ENCODE data around the gene GPR78. TPM values are rescaled to one million over a fixed set of nuclear protein-coding genes. Genes with fewer than 3 reads are reported as not detected.

GPR78 gene
- polyA plus RNA-seq, 1 donor (not counting 4 experiments of a cell fraction or from before 2014, with no cell fraction given), result not detected

- no peak for FAIRE-seq
- TF ChIP-seq, protein P1, sequence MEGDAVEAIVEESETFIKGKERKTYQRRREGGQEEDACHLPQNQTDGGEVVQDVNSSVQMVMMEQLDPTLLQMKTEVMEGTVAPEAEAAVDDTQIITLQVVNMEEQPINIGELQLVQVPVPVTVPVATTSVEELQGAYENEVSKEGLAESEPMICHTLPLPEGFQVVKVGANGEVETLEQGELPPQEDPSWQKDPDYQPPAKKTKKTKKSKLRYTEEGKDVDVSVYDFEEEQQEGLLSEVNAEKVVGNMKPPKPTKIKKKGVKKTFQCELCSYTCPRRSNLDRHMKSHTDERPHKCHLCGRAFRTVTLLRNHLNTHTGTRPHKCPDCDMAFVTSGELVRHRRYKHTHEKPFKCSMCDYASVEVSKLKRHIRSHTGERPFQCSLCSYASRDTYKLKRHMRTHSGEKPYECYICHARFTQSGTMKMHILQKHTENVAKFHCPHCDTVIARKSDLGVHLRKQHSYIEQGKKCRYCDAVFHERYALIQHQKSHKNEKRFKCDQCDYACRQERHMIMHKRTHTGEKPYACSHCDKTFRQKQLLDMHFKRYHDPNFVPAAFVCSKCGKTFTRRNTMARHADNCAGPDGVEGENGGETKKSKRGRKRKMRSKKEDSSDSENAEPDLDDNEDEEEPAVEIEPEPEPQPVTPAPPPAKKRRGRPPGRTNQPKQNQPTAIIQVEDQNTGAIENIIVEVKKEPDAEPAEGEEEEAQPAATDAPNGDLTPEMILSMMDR (optimal IDR thresholded peaks at IDR 0.05 in 1 of 3, IDR thresholded peaks at IDR 0.05 in 1 of 3, conservative IDR thresholded peaks at IDR 0.05 in 1 of 3; ENCODE audit: extremely low read depth in 1 of 3, insufficient read depth in 2 of 3, low read length in 3 of 3), result no peak
- no peak for TF ChIP-seq EZH2 (IDR thresholded peaks at IDR 0.05; ENCODE audit: low read length)
- Histone ChIP-seq H3K79me2 (ENCODE audit: control insufficient read depth, insufficient read depth, low read length) (no peaks in the 10 kb centered on the region), H3K27ac (ENCODE audit: control insufficient read depth, insufficient read depth, low read length) (no peak overlapping the region), H4K20me1 (ENCODE audit: control insufficient read depth, extremely low read depth, insufficient read depth, low read length) (no peaks in the 10 kb centered on the region), H2AFZ (ENCODE audit: control insufficient read depth, low read length) (no peak overlapping the region), H3K27me3 (ENCODE audit: control insufficient read depth, extremely low read depth, insufficient read depth, low read length) (peaks cover 7% of the 10 kb centered on the region), H3K9me3 (ENCODE audit: control insufficient read depth, low read depth, low read length) (no peaks in the 10 kb centered on the region), H3K4me3 (ENCODE audit: control insufficient read depth in 2 of 3, extremely low read depth in 1 of 3, insufficient read depth in 2 of 3, low read depth in 1 of 3, low read length in 3 of 3) (no peak overlapping the region), H3K9me1 (ENCODE audit: control insufficient read depth, extremely low read depth, insufficient read depth, low read length) (no peaks in the 10 kb centered on the region), H3K9ac (ENCODE audit: control insufficient read depth, extremely low read depth, insufficient read depth, low read length) (no peak overlapping the region), H3K36me3 (ENCODE audit: control insufficient read depth in 2 of 2, extremely low read depth in 1 of 2, insufficient read depth in 2 of 2, low read length in 2 of 2) (no peaks in the 10 kb centered on the region), H3K4me2 (ENCODE audit: control insufficient read depth, extremely low read depth, insufficient read depth, low read depth, low read length) (no peak overlapping the region), H3K4me1 (ENCODE audit: control insufficient read depth, extremely low read depth, insufficient read depth, low read length) (peaks cover 11% of the 10 kb centered on the region)
- dilution Hi-C loops (cut with MboI; ENCODE audit: extremely low pct_ligation_motif_present, low sequenced_read_pairs), result no loop called here
- no peak for DNase-seq (ENCODE audit: low read depth, low spot score)
These were observed 35.9 kb upstream of the GPR78 start for GRCh38 chr4:8544282-8544681.

GRCh38 chr4:8544741-8545438, 35.3 kb upstream of the GPR78 start:
- FAIRE-seq, result no peak
- H3K79me2 ChIP-seq (ENCODE audit: control insufficient read depth, insufficient read depth, low read length), result no peaks in the 10 kb centered on the region
- no peaks in the 10 kb centered on the region for H3K9me3 ChIP-seq (ENCODE audit: control insufficient read depth, low read depth, low read length)
- dilution Hi-C loops (cut with MboI; ENCODE audit: extremely low pct_ligation_motif_present, low sequenced_read_pairs), result no loop called here
- H3K4me1 ChIP-seq (ENCODE audit: control insufficient read depth, extremely low read depth, insufficient read depth, low read length), result peaks cover 11% of the 10 kb centered on the region
- DNase-seq (ENCODE audit: low read depth, low spot score), result no peak
- H3K9ac ChIP-seq (ENCODE audit: control insufficient read depth, extremely low read depth, insufficient read depth, low read length), result no peak overlapping the region
- H3K36me3 ChIP-seq (ENCODE audit: control insufficient read depth in 2 of 2, extremely low read depth in 1 of 2, insufficient read depth in 2 of 2, low read length in 2 of 2), result no peaks in the 10 kb centered on the region
- no peak overlapping the region for H3K27ac ChIP-seq (ENCODE audit: control insufficient read depth, insufficient read depth, low read length)
- H3K27me3 ChIP-seq (ENCODE audit: control insufficient read depth, extremely low read depth, insufficient read depth, low read length), result peaks cover 1% of the 10 kb centered on the region
- no peak overlapping the region for H3K4me2 ChIP-seq (ENCODE audit: control insufficient read depth, extremely low read depth, insufficient read depth, low read depth, low read length)
- no peaks in the 10 kb centered on the region for H4K20me1 ChIP-seq (ENCODE audit: control insufficient read depth, extremely low read depth, insufficient read depth, low read length)
- H2AFZ ChIP-seq (ENCODE audit: control insufficient read depth, low read length), result no peak overlapping the region
- no peaks in the 10 kb centered on the region for H3K9me1 ChIP-seq (ENCODE audit: control insufficient read depth, extremely low read depth, insufficient read depth, low read length)
- TF ChIP-seq, protein P1 (optimal IDR thresholded peaks at IDR 0.05 in 1 of 3, IDR thresholded peaks at IDR 0.05 in 1 of 3, conservative IDR thresholded peaks at IDR 0.05 in 1 of 3; ENCODE audit: extremely low read depth in 1 of 3, insufficient read depth in 2 of 3, low read length in 3 of 3), result no peak
- TF ChIP-seq EZH2 (IDR thresholded peaks at IDR 0.05; ENCODE audit: low read length), result no peak
- no peak overlapping the region for H3K4me3 ChIP-seq (ENCODE audit: control insufficient read depth in 2 of 3, extremely low read depth in 1 of 3, insufficient read depth in 2 of 3, low read depth in 1 of 3, low read length in 3 of 3)
